ENCODE measurements around the gene WIPF2. TPM values are rescaled to one million over a fixed set of nuclear protein-coding genes. Genes with fewer than 3 reads are reported as not detected.
A peak's percentile ranks its signal among the peaks of the same experiment; 100 is the strongest.

Gene WIPF2
- total and polyA plus RNA-seq, 2 of the 8 experiments (the other 6 are each of a cell fraction or from before 2014, with no cell fraction given), result 6.9 to 25.3 TPM

- WGBS, 2 experiments (ENCODE audit: extremely low coverage in 1 of 2, insufficient coverage in 1 of 2, insufficient read length in 1 of 2, insufficient replicate concordance in 2 of 2, low coverage in 1 of 2, low lambda C conversion rate in 2 of 2, missing lambda C conversion rate in 1 of 2), result 65% methylated on average over 2 of the region's 2 CpGs; no CpG with 5 or more reads in 1 of the 2 experiments
- Histone ChIP-seq H2BK5ac (ENCODE audit: low read depth, low read length) (no peak overlapping the region), H3K4ac (replicated peaks; ENCODE audit: insufficient read length, low read depth, low read length) (peak overlapping the region; percentile 7), H3K14ac (ENCODE audit: insufficient read length) (no peak overlapping the region), H3K4me3 (ENCODE audit: extremely low read depth in 1 of 4, insufficient read depth in 2 of 4, low read depth in 3 of 4, low read length in 4 of 4) (no peak overlapping the region), H3K79me1 (ENCODE audit: low read depth, low read length) (no peaks in the 10 kb centered on the region), H2BK120ac (replicated peaks; ENCODE audit: low read depth, low read length) (no peak overlapping the region), H4K91ac (replicated peaks; ENCODE audit: insufficient read length, low read length) (no peak overlapping the region), H3K36me3 (ENCODE audit: control insufficient read depth in 2 of 4, insufficient read depth in 4 of 4, low read length in 3 of 4) (no peaks in the 10 kb centered on the region), H3K27ac (ENCODE audit: low read depth, low read length) (no peak overlapping the region), H2BK12ac (ENCODE audit: low read depth, low read length) (no peak overlapping the region), H3K23ac (ENCODE audit: insufficient read length) (no peak overlapping the region), H2BK15ac (ENCODE audit: low read length) (no peak overlapping the region), H3K18ac (ENCODE audit: extremely low read depth, low read length) (no peak overlapping the region), H4K5ac (ENCODE audit: insufficient read length, low read depth, low read length) (no peak overlapping the region), H4K8ac (ENCODE audit: extremely low read depth, insufficient read depth, low read length) (no peak overlapping the region), H3K27me3 (replicated peaks in 1 of 4; ENCODE audit: control insufficient read depth in 3 of 4, extremely low read depth in 1 of 4, insufficient read depth in 3 of 4, low read length in 3 of 4) (peaks cover 0 to 8% (median 5%) of the 10 kb centered on the region in 4 experiments; a peak in 5 of 7 replicates), H3K56ac (replicated peaks; ENCODE audit: insufficient read length, low read depth, low read length) (no peak overlapping the region), H2AK5ac (ENCODE audit: low read depth, low read length) (no peak overlapping the region), H2BK20ac (ENCODE audit: low read length) (no peak overlapping the region), H3K4me1 (replicated peaks in 1 of 4; ENCODE audit: control insufficient read depth in 3 of 4, insufficient read depth in 4 of 4, low read length in 3 of 4) (peaks cover 11 to 48% (median 32%) of the 10 kb centered on the region in 4 experiments), H3K9ac (replicated peaks in 1 of 4; ENCODE audit: extremely low read depth in 1 of 4, low read depth in 3 of 4, low read length in 3 of 4) (no peak overlapping the region), H2AFZ (ENCODE audit: low read length) (no peak overlapping the region), H3K23me2 (ENCODE audit: low read depth, low read length) (no peaks in the 10 kb centered on the region; the same call in 1 of the 2 replicates), H3K4me2 (ENCODE audit: insufficient read depth in 1 of 2, low read depth in 2 of 2, low read length in 2 of 2) (no peak overlapping the region), H4K20me1 (replicated peaks in 1 of 2; ENCODE audit: control insufficient read depth in 1 of 2, insufficient read depth in 2 of 2, low read length in 2 of 2) (peaks cover 0 to 8% of the 10 kb centered on the region in 2 experiments), H3K9me3 (ENCODE audit: insufficient read depth in 2 of 2, low read depth in 1 of 2, low read length in 1 of 2) (no peaks in the 10 kb centered on the region), H3K79me2 (ENCODE audit: control insufficient read depth in 1 of 2, insufficient read depth in 2 of 2, low read length in 2 of 2) (no peaks in the 10 kb centered on the region)
- no peak for DNase-seq (ENCODE audit: low read depth in 1 of 2, low spot score in 2 of 2)
- TF ChIP-seq KDM1A (IDR thresholded peaks at IDR 0.05; ENCODE audit: borderline replicate concordance, low read length) (no peak), SP2 (IDR thresholded peaks at IDR 0.05; ENCODE audit: low read length) (no peak), JUN (IDR thresholded peaks at IDR 0.05; ENCODE audit: low read depth, low read length) (no peak), SUZ12 (IDR thresholded peaks at IDR 0.05; ENCODE audit: low read length) (no peak), POLR2AphosphoS5 (IDR thresholded peaks at IDR 0.05; ENCODE audit: low read depth, low read length) (no peak), CHD1 (IDR thresholded peaks at IDR 0.05; ENCODE audit: low read depth, low read length) (no peak), KDM4A (IDR thresholded peaks at IDR 0.05; ENCODE audit: low read depth, low read length, severe bottlenecking) (no peak), CBX8 (IDR thresholded peaks at IDR 0.05; ENCODE audit: borderline replicate concordance, low read depth, low read length) (no peak), SAP30 (IDR thresholded peaks at IDR 0.05; ENCODE audit: insufficient read depth, insufficient replicate concordance, low read length) (no peak), SIN3A (conservative IDR thresholded peaks at IDR 0.05 in 1 of 2, IDR thresholded peaks at IDR 0.05 in 1 of 2; ENCODE audit: low read depth in 1 of 2, low read length in 2 of 2) (no peak)
- ChIA-PET CTCF (ENCODE audit: partially characterized antibody) (interaction anchor here (0.6 to 39.2 kb wide), 8 partner anchors 8 to 148 kb away, joined by 3 to 1198 read pairs (median 4); partner anchors contain the start of gene GJD3), POLR2A (ENCODE audit: partially characterized antibody) (interaction anchor here (0.8 to 31.2 kb wide), 5 partner anchors 4 to 181 kb away, joined by 3 to 570 read pairs (median 540); partner anchors contain the start of genes CDC6, GJD3 and RARA)
- no peak for FAIRE-seq
Measured at GRCh38 chr17:40311575-40311974, 92.5 kb downstream of the WIPF2 start.
